SJSA1 (cell line): ENCODE measurements around the gene MTOR. TPM values are rescaled to one million over a fixed set of nuclear protein-coding genes. Genes with fewer than 3 reads are reported as not detected.
"Not testable (repeated sequence)": the region's sequence is repeated elsewhere in the genome, so short reads cannot be mapped to it uniquely, and the experiment has no call there.

Experiments used
- DNase-seq, 2 experiments: peaks; one replicate each; pipeline ENCODE4 v3.0.0-alpha.2; 2015 to 2020; ENCODE audit warnings: low spot score in 2 of 2, low read depth in 1 of 2
- H3K27ac ChIP-seq: fragments of 250-450 bp; sonication (Bioruptor Pico); 2 replicates; pipeline ENCODE4 v1.5.1; 2020; ENCODE audit warnings: mild to moderate bottlenecking, moderate library complexity
- H3K27me3 ChIP-seq: fragments of 250-450 bp; sonication (Bioruptor Pico); replicated peaks from 2 replicates; pipeline ENCODE4 v1.5.1; 2020; ENCODE audit warnings: mild to moderate bottlenecking, moderate library complexity
- H3K36me3 ChIP-seq: fragments of 250-450 bp; sonication (Bioruptor Pico); 2 replicates; pipeline ENCODE4 v1.5.1; 2020; ENCODE audit warnings: mild to moderate bottlenecking
- H3K4me1 ChIP-seq: fragments of 250-450 bp; sonication (Bioruptor Pico); replicated peaks from 2 replicates; pipeline ENCODE4 v1.6.1; 2021; ENCODE audit warnings: mild to moderate bottlenecking
- H3K4me3 ChIP-seq: fragments of 250-450 bp; sonication (Bioruptor Pico); 2 replicates; pipeline ENCODE4 v1.5.1; 2020; ENCODE audit warnings: mild to moderate bottlenecking
- H3K9me3 ChIP-seq: fragments of 250-450 bp; sonication (Bioruptor Pico); replicated peaks from 2 replicates; pipeline ENCODE4 v1.5.1; 2020; ENCODE audit warnings: mild to moderate bottlenecking
- total RNA-seq: library from RNA; depleted of rRNA; stranded (reverse); fragments of >200 nt; shearing (Covaris generic); gene quantifications from 2 replicates; pipeline ENCODE4 v1.2.3, GENCODE V29; 2014

MTOR gene
- total RNA-seq, 1 experiment from 2014 or later: 51.2 TPM

GRCh38 chr1:11105586-11105985 is 156.8 kb downstream of the MTOR start:
- no peaks in the 10 kb centered on the region for H3K9me3 ChIP-seq
- H3K4me1 ChIP-seq: no peaks in the 10 kb centered on the region
- no peaks in the 10 kb centered on the region for H3K27me3 ChIP-seq
- H3K27ac ChIP-seq: no peak overlapping the region
- peaks cover 34% of the 10 kb centered on the region for H3K36me3 ChIP-seq
- no peak overlapping the region for H3K4me3 ChIP-seq
- DNase-seq: no peak

GRCh38 chr1:11101347-11101746 is 161.0 kb downstream of the MTOR start:
- Histone ChIP-seq H3K27ac (no peak overlapping the region), H3K4me1 (peaks cover 13% of the 10 kb centered on the region)

GRCh38 chr1:11100806-11101205 is 161.5 kb downstream of the MTOR start:
- not testable (repeated sequence) for H3K4me3 ChIP-seq, H3K27ac ChIP-seq, DNase-seq, H3K9me3 ChIP-seq, H3K27me3 ChIP-seq
- peaks cover 35% of the 10 kb centered on the region for H3K36me3 ChIP-seq
- H3K4me1 ChIP-seq: peaks cover 13% of the 10 kb centered on the region

More at GRCh38 chr1:11101347-11101746, 161.0 kb downstream of the MTOR start:
- no peak for DNase-seq
- Histone ChIP-seq H3K4me3 (no peak overlapping the region), H3K27me3 (no peaks in the 10 kb centered on the region), H3K9me3 (no peaks in the 10 kb centered on the region), H3K36me3 (peaks cover 36% of the 10 kb centered on the region)

GRCh38 chr1:11100149-11100493 is 162.2 kb downstream of the MTOR start:
- Histone ChIP-seq H3K4me1 (peaks cover 13% of the 10 kb centered on the region), H3K4me3 (peak overlapping the region; percentile 95), H3K27ac (peak overlapping the region; percentile 87), H3K36me3 (peaks cover 41% of the 10 kb centered on the region), H3K27me3 (no peaks in the 10 kb centered on the region), H3K9me3 (no peaks in the 10 kb centered on the region)
- no peak for DNase-seq

- peak within 1 kb of the TSS; percentile 87 for H3K27ac ChIP-seq
- no peaks in the 10 kb centered on the region for H3K9me3 ChIP-seq
- H3K4me1 ChIP-seq: peaks cover 13% of the 10 kb centered on the region
- peak within 1 kb of the TSS; percentile 95 for H3K4me3 ChIP-seq
- peak; percentile 89 to 94 for DNase-seq
- H3K36me3 ChIP-seq: peaks cover 46% of the 10 kb centered on the region
- H3K27me3 ChIP-seq: no peaks in the 10 kb centered on the region
Measured at GRCh38 chr1:11099310-11100148, 162.8 kb downstream of the MTOR start, which contains the start of gene EXOSC10. Gene EXOSC10, minus strand, starts transcription at chr1:11099869. Its CDS starts 38 bp downstream, at chr1:11099831.

GRCh38 chr1:11098931-11099309 is 163.4 kb downstream of the MTOR start:
- no peaks in the 10 kb centered on the region for H3K9me3 ChIP-seq
- peaks cover 52% of the 10 kb centered on the region for H3K36me3 ChIP-seq
- peak overlapping the region; percentile 87 for H3K27ac ChIP-seq
- H3K4me1 ChIP-seq: peaks cover 13% of the 10 kb centered on the region
- H3K4me3 ChIP-seq: peak overlapping the region; percentile 95
- DNase-seq: no peak
- H3K27me3 ChIP-seq: no peaks in the 10 kb centered on the region

GRCh38 chr1:11083784-11084183 is 178.6 kb downstream of the MTOR start:
- not testable (repeated sequence) for H3K9me3 ChIP-seq, H3K27me3 ChIP-seq, H3K27ac ChIP-seq, DNase-seq, H3K4me3 ChIP-seq, H3K4me1 ChIP-seq
- H3K36me3 ChIP-seq: peaks cover 93% of the 10 kb centered on the region

- no peaks in the 10 kb centered on the region for H3K27me3 ChIP-seq
- no peak for DNase-seq
- H3K9me3 ChIP-seq: no peaks in the 10 kb centered on the region
- no peaks in the 10 kb centered on the region for H3K4me1 ChIP-seq
- H3K36me3 ChIP-seq: peaks cover 92% of the 10 kb centered on the region
- no peak overlapping the region for H3K4me3 ChIP-seq
- no peak overlapping the region for H3K27ac ChIP-seq
Measured at GRCh38 chr1:11080931-11081330, 181.4 kb downstream of the MTOR start.

- no peak overlapping the region for H3K27ac ChIP-seq
- H3K4me1 ChIP-seq: no peaks in the 10 kb centered on the region
- no peaks in the 10 kb centered on the region for H3K9me3 ChIP-seq
- H3K27me3 ChIP-seq: no peaks in the 10 kb centered on the region
- peaks cover 90% of the 10 kb centered on the region for H3K36me3 ChIP-seq
- no peak for DNase-seq
- H3K4me3 ChIP-seq: no peak overlapping the region
Measured at GRCh38 chr1:11078631-11079030, 183.7 kb downstream of the MTOR start.

- not testable (repeated sequence) for H3K4me3 ChIP-seq, H3K27ac ChIP-seq, DNase-seq, H3K4me1 ChIP-seq, H3K27me3 ChIP-seq, H3K9me3 ChIP-seq
- peaks cover 91% of the 10 kb centered on the region for H3K36me3 ChIP-seq
Measured at GRCh38 chr1:11073398-11073797, 189.0 kb downstream of the MTOR start.

- Histone ChIP-seq H3K4me3 (no peak overlapping the region), H3K27me3 (no peaks in the 10 kb centered on the region), H3K9me3 (no peaks in the 10 kb centered on the region), H3K36me3 (peaks cover 93% of the 10 kb centered on the region), H3K27ac (no peak overlapping the region), H3K4me1 (no peaks in the 10 kb centered on the region)
- no peak for DNase-seq
Measured at GRCh38 chr1:11072216-11072917, 190.0 kb downstream of the MTOR start.

GRCh38 chr1:11071463-11072215 is 190.7 kb downstream of the MTOR start:
- DNase-seq: no peak
- no peaks in the 10 kb centered on the region for H3K4me1 ChIP-seq
- H3K9me3 ChIP-seq: no peaks in the 10 kb centered on the region
- H3K36me3 ChIP-seq: peaks cover 91% of the 10 kb centered on the region
- H3K4me3 ChIP-seq: no peak overlapping the region
- H3K27ac ChIP-seq: no peak overlapping the region
- no peaks in the 10 kb centered on the region for H3K27me3 ChIP-seq

- DNase-seq: no peak
- H3K27ac ChIP-seq: no peak overlapping the region
- no peaks in the 10 kb centered on the region for H3K9me3 ChIP-seq
- H3K36me3 ChIP-seq: peaks cover 91% of the 10 kb centered on the region
- H3K4me1 ChIP-seq: no peaks in the 10 kb centered on the region
- H3K27me3 ChIP-seq: no peaks in the 10 kb centered on the region
- no peak overlapping the region for H3K4me3 ChIP-seq
Measured at GRCh38 chr1:11070876-11071275, 191.5 kb downstream of the MTOR start.
